SK-N-SH treated with all-trans-retinoic acid at 6 μM for 48 hours (cell line): ENCODE data around the gene ADCY1.

Source experiments
- ATAC-seq: fragments of 200-7000 bp; cut with Tn5 transposase; 3 replicates; pipeline ENCODE4 v1.9.1; 2020; ENCODE audit warnings: mild to moderate bottlenecking, moderate library complexity
- ARNTL ChIP-seq: fragments of 450-650 bp; formaldehyde crosslinking; IDR thresholded peaks from 2 replicates; pipeline ENCODE4 v1.5.0; 2020; ENCODE audit warnings: low read depth, mild to moderate bottlenecking, moderate library complexity, borderline replicate concordance
- BACH2 ChIP-seq: fragments of 250-450 bp; sonication (Bioruptor Pico); IDR thresholded peaks from 2 replicates; pipeline ENCODE4 v1.9.0; 2021; ENCODE audit warnings: mild to moderate bottlenecking, borderline replicate concordance
- CSDC2 ChIP-seq: fragments of 250-450 bp; sonication (Bioruptor Pico); IDR thresholded peaks from 2 replicates; pipeline ENCODE4 v1.5.0; 2020; ENCODE audit warnings: mild to moderate bottlenecking, moderate library complexity
- ESRRG ChIP-seq: fragments of 250-450 bp; sonication (Bioruptor Pico); IDR thresholded peaks from 2 replicates; pipeline ENCODE4 v1.6.1; 2021; ENCODE audit warnings: mild to moderate bottlenecking
- GLIS3 ChIP-seq: fragments of 250-450 bp; sonication (Bioruptor Pico); IDR thresholded peaks from 2 replicates; pipeline ENCODE4 v1.5.0; 2020; ENCODE audit warnings: mild to moderate bottlenecking, moderate library complexity
- ISL1 ChIP-seq: fragments of 250-450 bp; sonication (Bioruptor Pico); IDR thresholded peaks from 2 replicates; pipeline ENCODE4 v2.1.2; 2022; ENCODE audit warnings: mild to moderate bottlenecking, moderate library complexity
- OSR1 ChIP-seq: fragments of 250-450 bp; sonication (Bioruptor Pico); IDR thresholded peaks from 2 replicates; pipeline ENCODE4 v1.8.0; 2022; ENCODE audit warnings: moderate library complexity, mild to moderate bottlenecking, inconsistent platforms
- PPARA ChIP-seq: fragments of 250-450 bp; sonication (Bioruptor Pico); IDR thresholded peaks from 2 replicates; pipeline ENCODE4 v1.5.0; 2020; ENCODE audit warnings: mild to moderate bottlenecking, borderline replicate concordance
- RARB ChIP-seq: fragments of 250-450 bp; sonication (Bioruptor Pico); IDR thresholded peaks from 2 replicates; pipeline ENCODE4 v1.8.0; 2021; ENCODE audit warnings: mild to moderate bottlenecking, moderate library complexity
- TCF4 ChIP-seq: fragments of 250-450 bp; sonication (Bioruptor Pico); IDR thresholded peaks from 2 replicates; pipeline ENCODE4 v1.8.0; 2021; ENCODE audit warnings: mild to moderate bottlenecking, moderate library complexity, borderline replicate concordance
- TOX ChIP-seq: fragments of 250-450 bp; sonication (Bioruptor Pico); IDR thresholded peaks from 2 replicates; pipeline ENCODE4 v1.8.0; 2021; ENCODE audit warnings: mild to moderate bottlenecking, moderate library complexity, borderline replicate concordance
- ZFP30 ChIP-seq: fragments of 450-650 bp; formaldehyde crosslinking; IDR thresholded peaks from 2 replicates; pipeline ENCODE4 v1.5.0; 2022; ENCODE audit warnings: mild to moderate bottlenecking, moderate library complexity
- ZNF565 ChIP-seq: fragments of 450-650 bp; formaldehyde crosslinking; conservative IDR thresholded peaks from 2 replicates; pipeline ENCODE4 v1.5.0; 2020; ENCODE audit warnings: low read depth, mild to moderate bottlenecking, moderate library complexity
- ZNF70 ChIP-seq: fragments of 450-650 bp; formaldehyde crosslinking; IDR thresholded peaks from 2 replicates; pipeline ENCODE4 v1.5.0; 2020; ENCODE audit warnings: mild to moderate bottlenecking, moderate library complexity
- ZNF8 ChIP-seq: fragments of 450-650 bp; formaldehyde crosslinking; IDR thresholded peaks from 2 replicates; pipeline ENCODE4 v1.5.0; 2020; ENCODE audit warnings: mild to moderate bottlenecking, moderate library complexity
- TF ChIP-seq, protein P1 (sequence below): fragments of 250-450 bp; sonication (Bioruptor Pico); IDR thresholded peaks from 2 replicates; pipeline ENCODE4 v1.8.0; 2020; ENCODE audit warnings: mild to moderate bottlenecking, moderate library complexity, borderline replicate concordance
- TF ChIP-seq, protein P2 (sequence below): fragments of 250-450 bp; sonication (Bioruptor Pico); IDR thresholded peaks from 2 replicates; pipeline ENCODE4 v1.5.0; 2020; ENCODE audit warnings: mild to moderate bottlenecking, moderate library complexity
- TF ChIP-seq, protein P3 (sequence below): fragments of 250-450 bp; sonication (Bioruptor Pico); IDR thresholded peaks from 2 replicates; pipeline ENCODE4 v1.5.1; 2020; ENCODE audit warnings: low read depth, mild to moderate bottlenecking, moderate library complexity
- TF ChIP-seq, protein P4 (sequence below): fragments of 250-450 bp; sonication (Bioruptor Pico); IDR thresholded peaks from 2 replicates; pipeline ENCODE4 v1.8.0; 2021; ENCODE audit warnings: low read depth, mild to moderate bottlenecking, moderate library complexity, borderline replicate concordance
- TF ChIP-seq, protein P5 (sequence below): fragments of 250-450 bp; sonication (Bioruptor Pico); IDR thresholded peaks from 2 replicates; pipeline ENCODE4 v1.5.1; 2021; ENCODE audit warnings: mild to moderate bottlenecking, moderate library complexity

ADCY1 gene

DNA sequence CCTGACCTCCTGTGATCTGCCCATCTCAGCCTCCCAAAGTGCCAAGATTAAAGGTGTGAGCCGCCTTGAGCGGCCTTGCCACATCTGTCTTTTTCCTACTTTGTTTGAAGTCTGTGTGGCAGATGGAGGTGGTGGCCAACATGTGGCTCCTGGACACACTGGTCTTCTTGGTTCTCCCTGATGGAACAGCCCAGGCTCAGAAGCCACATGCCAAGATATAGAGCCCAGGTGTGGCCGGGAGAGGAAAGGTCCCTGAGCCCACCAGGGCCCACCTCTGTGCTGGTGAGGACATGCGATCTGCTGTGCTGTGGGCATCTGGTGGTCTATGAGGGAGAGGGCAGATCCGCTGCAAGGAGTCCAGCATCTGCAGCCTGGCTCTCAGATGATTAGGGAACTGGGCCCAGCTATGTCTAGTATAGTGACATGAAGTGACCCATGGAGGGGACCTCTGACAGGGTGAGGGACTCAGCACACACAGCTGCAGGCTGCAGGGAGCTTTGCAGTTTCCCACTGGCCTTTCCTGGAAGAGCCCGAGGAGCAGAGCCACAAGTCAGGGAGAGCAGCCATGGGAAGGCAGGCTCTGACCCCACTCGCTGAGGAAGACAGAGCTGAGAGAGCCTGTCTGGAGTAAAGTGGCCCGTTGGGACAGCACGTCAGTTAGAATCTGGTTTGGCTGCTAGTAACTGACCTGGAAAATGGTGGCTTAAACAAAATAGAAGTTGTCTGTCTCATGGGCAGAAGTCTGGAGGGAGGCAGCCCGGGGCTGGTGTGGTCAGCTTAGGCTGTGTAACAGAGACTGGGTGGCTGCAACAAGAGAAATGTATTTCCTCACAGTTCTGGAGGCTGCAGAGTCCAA, 25.9 kb downstream of the ADCY1 start:
- ATAC-seq: no peak

DNA sequence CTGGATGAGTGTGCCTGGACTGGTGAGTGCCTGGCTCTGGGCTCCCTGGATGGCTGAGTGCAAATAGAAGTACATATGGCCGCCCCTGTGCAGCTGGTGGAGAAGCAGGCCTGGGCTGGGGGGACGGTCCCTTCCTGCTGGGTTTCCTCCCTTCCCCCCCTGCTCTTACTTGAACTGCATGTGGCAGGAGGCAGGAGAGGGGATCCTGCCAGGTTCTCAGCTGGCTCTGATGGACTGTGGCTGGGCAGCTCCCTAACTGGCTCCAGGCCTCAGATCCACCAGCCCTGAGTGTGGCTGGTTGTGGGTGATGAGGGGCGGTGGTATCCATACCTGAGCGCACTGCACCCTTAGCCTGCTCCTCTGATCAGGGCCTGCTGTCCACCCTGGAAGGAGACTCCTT, 26.9 kb downstream of the ADCY1 start:
- no peak for ATAC-seq
- no peak for TF ChIP-seq ZNF70 (CRISPR knock-in tag)

More for the DNA sequence above, 25.9 kb downstream of the ADCY1 start:
- TF ChIP-seq ISL1 (CRISPR knock-in tag) (no peak), TOX (no peak), TCF4 (CRISPR knock-in tag) (no peak)

DNA sequence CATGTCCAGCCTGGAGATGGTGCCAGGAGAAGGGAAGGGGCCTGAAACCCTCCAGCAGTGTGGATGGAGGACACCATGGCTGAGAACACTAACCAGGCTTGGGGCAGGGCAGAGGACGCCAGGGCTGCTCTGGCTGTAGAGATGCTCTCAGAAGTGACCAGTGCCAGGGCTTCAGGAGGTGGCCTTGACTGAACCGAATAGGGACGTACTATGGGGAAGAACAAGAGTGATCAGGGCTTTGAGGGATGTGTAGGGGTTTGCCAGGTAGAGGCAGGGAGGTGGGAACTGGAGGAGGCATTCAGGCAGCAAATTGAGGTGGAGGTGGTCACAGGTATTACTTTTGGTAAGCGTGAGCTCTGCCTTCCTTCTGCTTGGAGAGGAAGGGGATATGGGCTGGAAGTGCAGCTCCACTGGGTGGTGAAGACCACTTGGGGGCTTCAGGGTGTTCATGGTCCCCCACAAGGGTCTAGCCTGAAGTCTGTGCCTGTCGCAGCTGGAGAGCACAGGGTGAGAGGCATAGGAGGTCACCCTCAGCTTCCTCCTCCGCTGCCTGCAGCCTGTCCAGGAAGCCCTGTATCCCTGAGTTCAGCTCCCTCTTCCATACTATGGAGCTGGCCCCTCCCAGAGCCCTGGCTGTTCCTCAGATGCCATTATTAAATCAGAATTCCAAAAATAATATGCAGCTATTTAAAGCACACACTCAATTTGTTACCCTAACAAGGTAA, 27.8 kb downstream of the ADCY1 start:
- TF ChIP-seq, protein P1, sequence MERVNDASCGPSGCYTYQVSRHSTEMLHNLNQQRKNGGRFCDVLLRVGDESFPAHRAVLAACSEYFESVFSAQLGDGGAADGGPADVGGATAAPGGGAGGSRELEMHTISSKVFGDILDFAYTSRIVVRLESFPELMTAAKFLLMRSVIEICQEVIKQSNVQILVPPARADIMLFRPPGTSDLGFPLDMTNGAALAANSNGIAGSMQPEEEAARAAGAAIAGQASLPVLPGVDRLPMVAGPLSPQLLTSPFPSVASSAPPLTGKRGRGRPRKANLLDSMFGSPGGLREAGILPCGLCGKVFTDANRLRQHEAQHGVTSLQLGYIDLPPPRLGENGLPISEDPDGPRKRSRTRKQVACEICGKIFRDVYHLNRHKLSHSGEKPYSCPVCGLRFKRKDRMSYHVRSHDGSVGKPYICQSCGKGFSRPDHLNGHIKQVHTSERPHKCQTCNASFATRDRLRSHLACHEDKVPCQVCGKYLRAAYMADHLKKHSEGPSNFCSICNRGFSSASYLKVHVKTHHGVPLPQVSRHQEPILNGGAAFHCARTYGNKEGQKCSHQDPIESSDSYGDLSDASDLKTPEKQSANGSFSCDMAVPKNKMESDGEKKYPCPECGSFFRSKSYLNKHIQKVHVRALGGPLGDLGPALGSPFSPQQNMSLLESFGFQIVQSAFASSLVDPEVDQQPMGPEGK (CRISPR knock-in tag): no peak
- TF ChIP-seq ZNF565: no peak
- TF ChIP-seq, protein P2, sequence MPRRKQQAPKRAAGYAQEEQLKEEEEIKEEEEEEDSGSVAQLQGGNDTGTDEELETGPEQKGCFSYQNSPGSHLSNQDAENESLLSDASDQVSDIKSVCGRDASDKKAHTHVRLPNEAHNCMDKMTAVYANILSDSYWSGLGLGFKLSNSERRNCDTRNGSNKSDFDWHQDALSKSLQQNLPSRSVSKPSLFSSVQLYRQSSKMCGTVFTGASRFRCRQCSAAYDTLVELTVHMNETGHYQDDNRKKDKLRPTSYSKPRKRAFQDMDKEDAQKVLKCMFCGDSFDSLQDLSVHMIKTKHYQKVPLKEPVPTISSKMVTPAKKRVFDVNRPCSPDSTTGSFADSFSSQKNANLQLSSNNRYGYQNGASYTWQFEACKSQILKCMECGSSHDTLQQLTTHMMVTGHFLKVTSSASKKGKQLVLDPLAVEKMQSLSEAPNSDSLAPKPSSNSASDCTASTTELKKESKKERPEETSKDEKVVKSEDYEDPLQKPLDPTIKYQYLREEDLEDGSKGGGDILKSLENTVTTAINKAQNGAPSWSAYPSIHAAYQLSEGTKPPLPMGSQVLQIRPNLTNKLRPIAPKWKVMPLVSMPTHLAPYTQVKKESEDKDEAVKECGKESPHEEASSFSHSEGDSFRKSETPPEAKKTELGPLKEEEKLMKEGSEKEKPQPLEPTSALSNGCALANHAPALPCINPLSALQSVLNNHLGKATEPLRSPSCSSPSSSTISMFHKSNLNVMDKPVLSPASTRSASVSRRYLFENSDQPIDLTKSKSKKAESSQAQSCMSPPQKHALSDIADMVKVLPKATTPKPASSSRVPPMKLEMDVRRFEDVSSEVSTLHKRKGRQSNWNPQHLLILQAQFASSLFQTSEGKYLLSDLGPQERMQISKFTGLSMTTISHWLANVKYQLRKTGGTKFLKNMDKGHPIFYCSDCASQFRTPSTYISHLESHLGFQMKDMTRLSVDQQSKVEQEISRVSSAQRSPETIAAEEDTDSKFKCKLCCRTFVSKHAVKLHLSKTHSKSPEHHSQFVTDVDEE (CRISPR knock-in tag): no peak
- ATAC-seq: no peak

DNA sequence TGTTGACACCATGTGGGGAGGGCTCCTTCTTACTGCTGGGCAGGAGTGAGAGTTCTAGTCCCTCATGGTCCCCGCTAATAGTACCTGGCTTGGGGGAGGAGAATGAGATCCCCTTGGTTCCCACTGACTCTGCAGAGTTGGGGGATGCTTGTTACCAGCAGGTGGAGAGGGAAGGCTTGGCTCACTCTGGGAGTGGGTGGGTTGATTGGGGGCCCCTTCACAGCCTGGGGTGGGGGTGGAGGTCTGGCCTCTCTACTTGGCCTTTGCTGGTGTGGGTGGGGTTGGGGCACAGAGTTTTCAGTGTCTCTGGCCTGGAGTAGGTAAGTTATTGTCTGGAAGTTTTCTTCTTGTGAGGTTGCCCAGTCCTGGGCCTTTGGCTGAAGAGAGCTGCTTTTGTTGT, 31.9 kb downstream of the ADCY1 start:
- TF ChIP-seq, protein P3, sequence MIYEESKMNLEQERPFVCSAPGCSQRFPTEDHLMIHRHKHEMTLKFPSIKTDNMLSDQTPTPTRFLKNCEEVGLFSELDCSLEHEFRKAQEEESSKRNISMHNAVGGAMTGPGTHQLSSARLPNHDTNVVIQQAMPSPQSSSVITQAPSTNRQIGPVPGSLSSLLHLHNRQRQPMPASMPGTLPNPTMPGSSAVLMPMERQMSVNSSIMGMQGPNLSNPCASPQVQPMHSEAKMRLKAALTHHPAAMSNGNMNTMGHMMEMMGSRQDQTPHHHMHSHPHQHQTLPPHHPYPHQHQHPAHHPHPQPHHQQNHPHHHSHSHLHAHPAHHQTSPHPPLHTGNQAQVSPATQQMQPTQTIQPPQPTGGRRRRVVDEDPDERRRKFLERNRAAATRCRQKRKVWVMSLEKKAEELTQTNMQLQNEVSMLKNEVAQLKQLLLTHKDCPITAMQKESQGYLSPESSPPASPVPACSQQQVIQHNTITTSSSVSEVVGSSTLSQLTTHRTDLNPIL: no peak
- TF ChIP-seq ISL1 (CRISPR knock-in tag) (no peak), GLIS3 (CRISPR knock-in tag) (no peak), ZNF70 (CRISPR knock-in tag) (no peak), ARNTL (CRISPR knock-in tag) (no peak), ZFP30 (CRISPR knock-in tag) (no peak), PPARA (CRISPR knock-in tag) (no peak), OSR1 (no peak), RARB (CRISPR knock-in tag) (no peak), ESRRG (CRISPR knock-in tag) (no peak), CSDC2 (CRISPR knock-in tag) (no peak), ZNF8 (CRISPR knock-in tag) (no peak), BACH2 (CRISPR knock-in tag) (no peak), TOX (no peak), TCF4 (CRISPR knock-in tag) (no peak), ZNF565 (no peak)
- TF ChIP-seq, protein P4, sequence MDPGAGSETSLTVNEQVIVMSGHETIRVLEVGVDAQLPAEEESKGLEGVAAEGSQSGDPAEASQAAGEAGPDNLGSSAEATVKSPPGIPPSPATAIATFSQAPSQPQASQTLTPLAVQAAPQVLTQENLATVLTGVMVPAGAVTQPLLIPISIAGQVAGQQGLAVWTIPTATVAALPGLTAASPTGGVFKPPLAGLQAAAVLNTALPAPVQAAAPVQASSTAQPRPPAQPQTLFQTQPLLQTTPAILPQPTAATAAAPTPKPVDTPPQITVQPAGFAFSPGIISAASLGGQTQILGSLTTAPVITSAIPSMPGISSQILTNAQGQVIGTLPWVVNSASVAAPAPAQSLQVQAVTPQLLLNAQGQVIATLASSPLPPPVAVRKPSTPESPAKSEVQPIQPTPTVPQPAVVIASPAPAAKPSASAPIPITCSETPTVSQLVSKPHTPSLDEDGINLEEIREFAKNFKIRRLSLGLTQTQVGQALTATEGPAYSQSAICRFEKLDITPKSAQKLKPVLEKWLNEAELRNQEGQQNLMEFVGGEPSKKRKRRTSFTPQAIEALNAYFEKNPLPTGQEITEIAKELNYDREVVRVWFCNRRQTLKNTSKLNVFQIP (CRISPR knock-in tag): no peak
- TF ChIP-seq, protein P5, sequence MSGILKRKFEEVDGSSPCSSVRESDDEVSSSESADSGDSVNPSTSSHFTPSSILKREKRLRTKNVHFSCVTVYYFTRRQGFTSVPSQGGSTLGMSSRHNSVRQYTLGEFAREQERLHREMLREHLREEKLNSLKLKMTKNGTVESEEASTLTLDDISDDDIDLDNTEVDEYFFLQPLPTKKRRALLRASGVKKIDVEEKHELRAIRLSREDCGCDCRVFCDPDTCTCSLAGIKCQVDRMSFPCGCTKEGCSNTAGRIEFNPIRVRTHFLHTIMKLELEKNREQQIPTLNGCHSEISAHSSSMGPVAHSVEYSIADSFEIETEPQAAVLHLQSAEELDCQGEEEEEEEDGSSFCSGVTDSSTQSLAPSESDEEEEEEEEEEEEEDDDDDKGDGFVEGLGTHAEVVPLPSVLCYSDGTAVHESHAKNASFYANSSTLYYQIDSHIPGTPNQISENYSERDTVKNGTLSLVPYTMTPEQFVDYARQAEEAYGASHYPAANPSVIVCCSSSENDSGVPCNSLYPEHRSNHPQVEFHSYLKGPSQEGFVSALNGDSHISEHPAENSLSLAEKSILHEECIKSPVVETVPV: no peak
- TF ChIP-seq, protein P2 (CRISPR knock-in tag): no peak
- no peak for ATAC-seq
